NCI-H2107 treated with DMSO at 0.1 percent for 48 hours (cell line): ENCODE results near the gene OVCA2.

ENCODE experiments used
- DNase-seq: peaks from one replicate; lab custom pipeline; 2025; ENCODE audit not compliant: unreplicated experiment; lab: John Stamatoyannopoulos, UW

OVCA2 gene

DNA sequence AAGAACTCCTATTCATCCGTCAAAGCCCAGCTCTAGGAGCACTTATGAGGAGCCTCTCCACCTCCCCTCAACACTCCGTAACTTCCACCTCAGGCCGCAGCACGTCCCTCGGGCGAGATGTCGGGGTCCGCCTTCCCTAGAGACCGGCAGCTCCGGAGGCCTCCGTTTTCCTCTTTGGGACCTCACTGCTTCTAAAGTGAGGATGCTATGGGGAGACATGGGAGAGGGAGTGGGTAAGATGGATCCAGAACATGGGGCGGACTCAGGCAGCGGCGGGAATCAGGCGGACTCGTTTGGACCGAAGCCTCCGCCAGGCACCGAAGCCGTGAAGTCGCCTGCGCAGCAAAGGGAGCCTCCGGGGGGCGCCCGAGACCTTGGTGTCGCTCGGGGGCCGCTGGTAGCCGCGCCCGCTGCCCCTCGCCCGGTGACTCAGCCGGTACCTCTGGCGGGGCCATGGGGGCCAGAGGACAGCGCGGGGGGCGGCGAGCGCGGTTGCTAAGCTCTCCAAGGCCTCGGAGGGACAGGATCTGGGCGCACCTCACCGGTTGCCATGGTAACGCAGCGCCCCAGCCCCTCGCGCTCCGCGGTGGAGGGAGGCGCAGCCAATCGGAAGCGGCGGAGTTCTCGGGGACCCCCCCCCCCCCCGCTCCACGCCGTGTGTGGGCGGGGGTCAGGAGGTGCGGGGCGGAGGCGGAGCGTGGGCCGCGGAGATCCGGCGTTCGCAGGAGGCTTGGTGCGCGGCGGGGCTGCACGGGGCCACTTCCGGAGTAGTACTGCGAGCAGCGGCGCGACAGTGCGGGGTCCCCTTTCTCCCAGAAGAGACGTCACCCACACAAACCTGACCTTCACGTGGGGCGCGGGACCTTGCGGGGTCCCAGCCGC, 11.8 kb downstream of the OVCA2 start:
- DNase-seq = peak; percentile 3

DNA sequence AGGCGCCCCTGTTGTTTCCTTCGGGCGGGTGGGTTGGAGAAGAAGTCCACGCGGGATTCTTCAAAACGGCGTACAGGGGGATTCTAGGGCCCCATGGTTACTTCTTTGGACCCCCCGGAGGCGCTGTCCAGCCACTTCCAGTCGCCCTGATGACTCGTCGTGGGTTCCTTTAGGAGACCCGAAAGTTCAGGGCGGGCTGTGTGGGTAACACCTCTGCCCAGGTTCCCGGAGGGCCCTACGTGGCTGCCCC, 12.4 kb downstream of the OVCA2 start:
- no peak for DNase-seq

DNA sequence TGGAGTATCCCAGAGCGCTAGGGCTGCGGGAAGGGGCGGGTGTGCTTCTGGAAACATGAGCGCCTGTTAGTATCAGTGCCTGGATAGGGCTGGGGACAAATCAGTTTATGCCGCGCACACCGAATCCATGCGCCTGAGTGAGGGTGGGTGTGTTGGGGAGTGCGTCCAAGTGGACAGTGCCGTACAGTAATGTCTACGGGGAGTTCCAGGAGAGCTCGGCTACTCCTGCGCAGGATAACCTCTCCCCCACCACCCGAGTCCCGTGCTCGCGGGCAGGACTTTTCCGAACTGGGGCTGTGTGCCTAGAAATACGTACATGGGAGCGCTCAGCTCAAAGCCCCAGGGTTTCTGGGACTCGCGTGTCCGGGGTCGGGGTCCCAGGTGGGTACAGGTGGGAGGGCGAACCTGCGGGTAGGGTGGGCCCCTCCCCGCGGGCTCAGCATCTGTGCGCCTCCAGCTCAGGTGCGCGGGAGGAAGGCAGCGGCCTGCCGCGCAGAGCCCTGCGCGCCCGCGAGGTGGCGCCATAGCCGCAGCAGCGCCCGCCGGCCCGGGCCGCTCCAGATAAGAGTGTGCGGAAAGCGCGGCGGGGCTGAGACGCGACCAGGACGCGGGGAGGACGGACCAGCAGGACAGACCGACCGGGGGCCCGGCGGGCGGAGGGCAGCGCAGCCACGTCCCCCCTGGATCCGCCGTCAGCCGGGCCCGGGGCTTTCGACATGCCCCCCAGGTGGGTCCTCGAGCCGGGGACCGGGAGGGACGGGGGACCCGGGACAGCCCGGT, 12.9 kb downstream of the OVCA2 start, which contains the start of gene HIC1:
HIC1 (plus strand) TSS at position 592 of the 780 bp plus-strand sequence. CDS start 1,588 bp downstream, outside the sequence.
- DNase-seq = peak; percentile 11

DNA sequence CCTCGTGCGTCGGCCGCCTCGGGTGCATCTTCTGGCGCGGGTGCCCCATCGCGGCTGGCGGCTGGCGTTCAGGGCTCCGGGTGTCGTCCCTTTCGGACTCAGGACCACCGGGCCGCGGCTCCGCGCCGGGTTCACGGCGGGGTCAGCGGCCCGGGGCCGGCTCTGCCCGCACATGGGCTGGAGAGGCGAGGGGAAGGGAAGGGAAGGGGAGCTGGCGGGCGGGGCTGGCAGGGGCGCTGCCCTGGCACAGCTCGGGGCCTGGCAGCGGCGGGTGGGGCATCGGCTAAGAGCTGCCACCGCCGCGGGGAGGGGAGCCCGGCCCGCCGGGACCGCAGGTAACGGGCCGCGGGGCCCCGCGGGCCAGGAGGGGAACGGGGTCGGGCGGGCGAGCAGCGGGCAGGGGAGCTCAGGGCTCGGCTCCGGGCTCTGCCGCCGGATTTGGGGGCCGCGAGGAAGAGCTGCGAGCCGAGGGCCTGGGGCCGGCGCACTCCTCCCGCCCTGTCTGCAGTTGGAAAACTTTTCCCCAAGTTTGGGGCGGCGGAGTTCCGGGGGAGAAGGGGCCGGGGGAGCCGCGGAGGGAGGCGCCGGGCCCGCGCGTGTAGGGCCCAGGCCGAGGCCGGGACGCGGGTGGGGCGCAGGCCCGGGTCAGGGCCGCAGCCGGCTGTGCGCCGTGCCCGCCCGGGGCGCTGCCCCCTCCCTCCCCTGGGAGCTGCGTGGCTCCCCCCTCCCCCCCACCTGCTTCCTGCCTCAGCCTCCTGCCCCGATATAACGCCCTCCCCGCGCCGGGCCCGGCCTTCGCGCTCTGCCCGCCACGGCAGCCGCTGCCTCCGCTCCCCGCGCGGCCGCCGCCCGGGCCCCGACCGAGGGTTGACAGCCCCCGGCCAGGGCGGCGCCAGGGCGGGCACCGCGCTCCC, 13.7 kb downstream of the OVCA2 start:
- DNase-seq = no peak

DNA sequence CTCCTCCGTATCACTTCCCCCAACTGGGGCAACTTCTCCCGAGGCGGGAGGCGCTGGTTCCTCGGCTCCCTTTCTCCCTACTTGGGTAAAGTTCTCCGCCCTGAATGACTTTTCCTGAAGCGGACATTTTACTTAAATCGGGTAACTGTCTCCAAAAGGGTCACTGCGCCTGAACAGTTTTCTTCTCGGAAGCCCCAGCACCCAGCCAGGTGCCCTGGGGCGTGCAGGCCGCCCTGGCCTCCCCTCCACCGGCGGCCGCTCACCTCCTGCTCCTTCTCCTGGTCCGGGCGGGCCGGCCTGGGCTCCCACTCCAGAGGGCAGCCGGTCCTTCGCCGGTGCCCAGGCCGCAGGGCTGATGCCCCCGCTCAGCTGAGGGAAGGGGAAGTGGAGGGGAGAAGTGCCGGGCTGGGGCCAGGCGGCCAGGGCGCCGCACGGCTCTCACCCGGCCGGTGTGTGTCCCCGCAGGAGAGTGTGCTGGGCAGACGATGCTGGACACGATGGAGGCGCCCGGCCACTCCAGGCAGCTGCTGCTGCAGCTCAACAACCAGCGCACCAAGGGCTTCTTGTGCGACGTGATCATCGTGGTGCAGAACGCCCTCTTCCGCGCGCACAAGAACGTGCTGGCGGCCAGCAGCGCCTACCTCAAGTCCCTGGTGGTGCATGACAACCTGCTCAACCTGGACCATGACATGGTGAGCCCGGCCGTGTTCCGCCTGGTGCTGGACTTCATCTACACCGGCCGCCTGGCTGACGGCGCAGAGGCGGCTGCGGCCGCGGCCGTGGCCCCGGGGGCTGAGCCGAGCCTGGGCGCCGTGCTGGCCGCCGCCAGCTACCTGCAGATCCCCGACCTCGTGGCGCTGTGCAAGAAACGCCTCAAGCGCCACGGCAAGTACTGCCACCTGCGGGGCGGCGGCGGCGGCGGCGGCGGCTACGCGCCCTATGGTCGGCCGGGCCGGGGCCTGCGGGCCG, 14.7 kb downstream of the OVCA2 start:
- DNase-seq = no peak

DNA sequence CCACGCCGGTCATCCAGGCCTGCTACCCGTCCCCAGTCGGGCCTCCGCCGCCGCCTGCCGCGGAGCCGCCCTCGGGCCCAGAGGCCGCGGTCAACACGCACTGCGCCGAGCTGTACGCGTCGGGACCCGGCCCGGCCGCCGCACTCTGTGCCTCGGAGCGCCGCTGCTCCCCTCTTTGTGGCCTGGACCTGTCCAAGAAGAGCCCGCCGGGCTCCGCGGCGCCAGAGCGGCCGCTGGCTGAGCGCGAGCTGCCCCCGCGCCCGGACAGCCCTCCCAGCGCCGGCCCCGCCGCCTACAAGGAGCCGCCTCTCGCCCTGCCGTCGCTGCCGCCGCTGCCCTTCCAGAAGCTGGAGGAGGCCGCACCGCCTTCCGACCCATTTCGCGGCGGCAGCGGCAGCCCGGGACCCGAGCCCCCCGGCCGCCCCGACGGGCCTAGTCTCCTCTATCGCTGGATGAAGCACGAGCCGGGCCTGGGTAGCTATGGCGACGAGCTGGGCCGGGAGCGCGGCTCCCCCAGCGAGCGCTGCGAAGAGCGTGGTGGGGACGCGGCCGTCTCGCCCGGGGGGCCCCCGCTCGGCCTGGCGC, 15.4 kb downstream of the OVCA2 start:
- no peak for DNase-seq

DNA sequence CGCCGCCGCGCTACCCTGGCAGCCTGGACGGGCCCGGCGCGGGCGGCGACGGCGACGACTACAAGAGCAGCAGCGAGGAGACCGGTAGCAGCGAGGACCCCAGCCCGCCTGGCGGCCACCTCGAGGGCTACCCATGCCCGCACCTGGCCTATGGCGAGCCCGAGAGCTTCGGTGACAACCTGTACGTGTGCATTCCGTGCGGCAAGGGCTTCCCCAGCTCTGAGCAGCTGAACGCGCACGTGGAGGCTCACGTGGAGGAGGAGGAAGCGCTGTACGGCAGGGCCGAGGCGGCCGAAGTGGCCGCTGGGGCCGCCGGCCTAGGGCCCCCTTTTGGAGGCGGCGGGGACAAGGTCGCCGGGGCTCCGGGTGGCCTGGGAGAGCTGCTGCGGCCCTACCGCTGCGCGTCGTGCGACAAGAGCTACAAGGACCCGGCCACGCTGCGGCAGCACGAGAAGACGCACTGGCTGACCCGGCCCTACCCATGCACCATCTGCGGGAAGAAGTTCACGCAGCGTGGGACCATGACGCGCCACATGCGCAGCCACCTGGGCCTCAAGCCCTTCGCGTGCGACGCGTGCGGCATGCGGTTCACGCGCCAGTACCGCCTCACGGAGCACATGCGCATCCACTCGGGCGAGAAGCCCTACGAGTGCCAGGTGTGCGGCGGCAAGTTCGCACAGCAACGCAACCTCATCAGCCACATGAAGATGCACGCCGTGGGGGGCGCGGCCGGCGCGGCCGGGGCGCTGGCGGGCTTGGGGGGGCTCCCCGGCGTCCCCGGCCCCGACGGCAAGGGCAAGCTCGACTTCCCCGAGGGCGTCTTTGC, 16.2 kb downstream of the OVCA2 start:
- DNase-seq = no peak

DNA sequence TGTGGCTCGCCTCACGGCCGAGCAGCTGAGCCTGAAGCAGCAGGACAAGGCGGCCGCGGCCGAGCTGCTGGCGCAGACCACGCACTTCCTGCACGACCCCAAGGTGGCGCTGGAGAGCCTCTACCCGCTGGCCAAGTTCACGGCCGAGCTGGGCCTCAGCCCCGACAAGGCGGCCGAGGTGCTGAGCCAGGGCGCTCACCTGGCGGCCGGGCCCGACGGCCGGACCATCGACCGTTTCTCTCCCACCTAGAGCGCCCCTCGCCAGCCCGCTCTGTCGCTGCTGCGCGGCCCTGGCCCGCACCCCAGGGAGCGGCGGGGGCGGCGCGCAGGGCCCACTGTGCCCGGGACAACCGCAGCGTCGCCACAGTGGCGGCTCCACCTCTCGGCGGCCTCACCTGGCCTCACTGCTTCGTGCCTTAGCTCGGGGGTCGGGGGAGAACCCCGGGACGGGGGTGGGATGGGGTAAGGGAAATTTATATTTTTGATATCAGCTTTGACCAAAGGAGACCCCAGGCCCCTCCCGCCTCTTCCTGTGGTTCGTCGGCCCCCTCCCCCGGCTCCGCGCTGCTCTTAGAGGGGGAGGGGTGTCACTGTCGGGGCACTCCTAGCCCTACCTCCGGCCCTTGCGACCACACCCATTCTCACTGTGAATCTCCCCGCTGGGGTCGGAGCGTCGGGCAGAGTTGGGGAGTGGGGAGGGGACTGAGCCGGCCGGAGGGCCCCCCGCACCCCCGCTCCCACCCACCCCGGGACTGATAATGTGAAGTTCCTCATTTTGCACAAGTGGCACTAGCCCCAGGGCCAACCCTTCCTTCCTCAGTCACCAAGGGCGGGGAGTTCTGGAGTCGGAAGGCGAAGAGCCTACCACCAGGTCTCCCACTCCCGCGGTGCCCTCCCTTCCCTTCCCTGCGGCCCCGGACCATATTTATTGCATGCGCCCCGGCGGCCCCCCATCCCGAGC, 17.0 kb downstream of the OVCA2 start:
- no peak for DNase-seq

DNA sequence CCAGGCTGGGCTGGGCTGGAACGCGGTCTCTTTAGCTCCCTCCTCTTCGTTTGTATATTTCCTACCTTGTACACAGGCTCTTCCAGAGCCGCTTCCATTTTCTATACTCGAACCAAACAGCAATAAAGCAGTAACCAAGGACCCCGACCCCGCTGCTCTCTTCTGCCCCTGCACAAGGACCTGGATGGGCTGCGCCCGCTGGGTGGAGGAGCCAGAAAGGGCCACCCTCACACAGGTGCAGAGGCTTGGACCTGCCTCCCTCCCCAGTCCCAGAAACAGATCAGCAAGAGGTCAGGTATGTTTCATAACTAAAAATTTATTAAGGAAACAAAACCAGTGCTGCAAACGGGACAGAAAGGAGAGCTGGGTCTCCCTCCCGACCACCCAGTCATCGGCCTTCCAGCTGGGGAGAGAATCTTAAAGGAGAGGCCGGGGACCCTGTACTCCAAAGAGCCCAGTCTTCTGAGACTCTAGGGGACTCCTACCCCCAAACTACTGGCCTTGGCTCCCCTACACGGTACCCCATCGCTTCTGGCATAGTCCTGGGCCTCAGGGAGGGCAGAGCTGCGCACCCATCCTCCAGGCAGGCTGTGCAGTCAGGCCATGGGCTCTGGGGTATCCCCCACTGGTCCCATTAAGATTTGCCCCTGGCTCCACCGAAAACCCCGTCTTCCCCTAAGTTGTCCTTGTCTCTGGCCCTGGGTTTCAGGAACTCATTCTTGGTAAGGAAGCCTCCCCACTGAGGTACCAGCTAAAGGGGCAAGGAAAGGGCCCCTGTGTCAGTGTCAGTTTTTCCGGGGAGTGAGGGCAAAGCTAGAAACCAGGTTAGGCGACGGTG, 17.9 kb downstream of the OVCA2 start:
- DNase-seq = no peak

DNA sequence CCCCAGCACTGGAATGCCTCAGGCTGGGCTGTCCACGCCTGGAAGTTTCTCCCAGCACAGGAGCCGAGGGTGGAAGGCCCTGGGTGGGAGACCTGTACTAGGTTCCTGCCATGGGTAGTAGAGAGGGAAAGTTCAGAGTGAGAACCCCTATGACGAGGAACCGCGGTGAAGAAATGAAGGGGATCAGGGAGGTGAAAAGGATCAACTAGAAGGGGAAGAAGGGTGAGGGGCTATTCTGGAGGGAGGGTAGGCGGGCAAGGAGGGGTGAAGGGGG, 18.5 kb downstream of the OVCA2 start:
- no peak for DNase-seq

DNA sequence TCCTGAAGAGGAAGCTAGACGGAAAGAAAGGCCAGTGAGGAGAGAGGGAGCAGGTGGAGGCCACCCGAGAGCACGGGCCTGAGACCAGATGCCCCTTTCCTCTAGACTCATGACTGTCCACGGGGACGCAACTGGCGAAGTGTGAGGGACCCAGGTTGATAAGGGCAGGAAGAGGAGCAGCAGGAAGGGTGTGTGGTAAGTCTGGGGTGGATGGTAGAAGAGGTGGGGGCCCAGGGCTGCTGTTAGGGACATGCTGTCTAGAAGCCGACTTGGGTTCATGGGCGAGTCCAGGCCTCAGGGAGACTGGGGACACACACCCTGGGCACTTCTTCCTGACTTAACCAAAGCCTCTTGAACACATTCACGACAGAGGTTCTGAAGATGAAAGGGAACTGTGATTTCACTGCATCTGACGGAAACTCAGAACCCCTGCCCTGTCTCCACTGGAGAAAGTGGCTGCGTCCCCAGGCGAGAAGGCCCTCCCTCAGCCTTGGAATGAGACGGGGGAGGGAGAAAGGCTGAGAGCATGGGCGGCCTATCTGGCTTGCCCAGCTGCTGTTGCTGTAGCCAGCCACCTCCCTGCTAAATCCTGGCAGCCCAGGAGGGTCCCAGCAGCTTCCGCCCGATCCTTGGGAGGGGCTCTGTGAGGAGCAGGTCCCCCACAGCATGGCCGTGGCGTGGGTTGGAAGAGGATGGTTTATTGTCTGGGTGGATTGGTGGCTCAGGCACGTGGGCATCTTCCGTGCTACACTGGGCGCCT, 19.0 kb downstream of the OVCA2 start:
- DNase-seq = no peak

DNA sequence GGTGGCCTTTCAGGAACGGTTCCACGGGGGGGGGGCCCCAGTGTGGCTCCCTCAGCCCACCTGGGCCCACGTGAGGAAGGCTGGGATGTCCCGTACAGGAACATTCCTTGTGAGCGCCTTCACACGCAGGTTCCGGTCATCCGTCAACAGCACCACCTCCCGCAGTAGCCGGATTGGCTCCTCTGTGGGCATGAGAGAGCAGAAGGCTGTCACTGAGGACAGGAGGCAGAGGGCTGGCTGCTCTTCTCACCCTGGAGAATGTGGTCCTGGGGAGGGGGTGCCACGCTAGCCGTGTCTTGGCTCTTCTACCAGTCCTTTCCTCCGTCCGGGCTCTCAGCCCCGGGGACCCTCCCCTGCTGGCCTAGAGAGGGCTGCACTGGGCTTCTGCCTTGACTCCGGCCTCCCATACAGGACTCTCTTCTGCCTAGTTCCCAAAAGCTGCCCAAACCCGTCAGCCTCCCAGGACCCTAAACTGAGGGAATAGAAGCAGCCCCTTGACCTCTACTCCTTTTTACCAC, 19.7 kb downstream of the OVCA2 start:
- DNase-seq = no peak

DNA sequence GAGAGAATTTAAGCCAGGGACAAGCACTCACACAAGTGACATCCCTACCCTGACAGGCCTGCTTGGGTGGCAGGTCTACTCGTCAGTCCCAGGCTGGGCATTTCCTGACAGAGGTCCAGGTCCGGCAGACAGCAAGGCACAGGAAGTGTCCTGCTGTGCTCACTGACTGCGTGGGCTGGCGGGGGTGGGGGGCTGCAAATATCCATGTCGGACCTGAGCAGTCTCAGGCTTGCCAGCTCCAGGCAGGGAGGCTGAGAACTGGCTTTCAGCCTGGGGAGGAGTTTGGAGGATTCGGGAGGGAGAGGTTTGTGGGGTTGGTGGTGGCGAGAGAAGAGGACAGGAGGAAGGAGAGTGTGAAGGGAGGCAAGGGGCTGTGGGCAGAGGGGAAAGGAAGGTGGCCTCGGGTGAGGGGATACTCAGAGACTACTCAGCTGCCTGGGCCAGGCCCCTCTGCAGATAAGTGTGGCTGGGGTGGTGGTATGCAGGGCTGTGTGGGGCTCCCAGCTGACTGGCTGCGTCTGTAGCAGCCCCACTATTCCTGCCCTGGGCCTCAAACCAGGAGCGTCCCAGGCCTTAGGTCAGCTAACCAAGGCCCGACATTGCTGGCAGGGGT, 20.9 kb downstream of the OVCA2 start:
- DNase-seq = no peak

DNA sequence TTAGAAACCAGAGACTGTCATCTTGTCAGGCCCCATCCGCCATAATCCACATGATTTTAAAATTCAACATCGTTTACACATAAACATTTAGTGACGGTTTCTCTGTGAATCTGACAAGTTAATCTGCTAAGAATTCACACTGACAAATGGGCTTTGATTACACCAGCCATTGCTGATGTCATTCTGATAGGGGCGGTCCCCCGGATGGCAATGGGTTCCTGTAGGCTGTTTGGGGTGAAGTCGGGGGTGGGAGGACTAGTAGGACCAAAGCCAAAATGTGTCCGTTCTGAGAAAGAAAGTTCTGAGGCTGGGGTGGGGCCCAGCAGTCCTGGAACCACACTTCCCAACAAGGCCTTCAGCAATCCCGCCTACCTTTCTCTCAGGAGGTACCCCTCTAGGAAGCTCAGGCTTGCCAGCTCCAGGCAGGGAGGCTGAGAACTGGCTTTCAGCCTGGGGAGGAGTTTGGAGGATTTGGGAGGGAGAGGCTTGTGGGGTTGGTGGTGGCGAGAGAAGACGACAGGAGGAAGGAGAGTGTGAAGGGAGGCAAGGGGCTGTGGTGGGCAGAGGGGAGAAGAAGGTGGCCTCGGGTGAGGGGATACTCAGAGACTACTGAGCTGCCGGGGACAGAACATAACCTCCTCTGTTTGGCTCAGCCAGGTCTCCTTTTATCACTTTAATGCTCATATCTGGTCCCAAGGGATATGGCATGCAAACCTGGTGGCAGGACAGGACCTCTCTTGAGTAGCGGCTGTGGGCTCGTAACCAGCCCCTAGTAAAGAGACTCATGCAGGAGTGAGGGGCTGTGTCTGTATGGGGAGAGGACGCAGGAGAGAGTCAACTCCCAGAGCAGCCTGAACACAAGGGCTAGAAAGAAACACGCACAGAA, 21.7 kb downstream of the OVCA2 start:
- DNase-seq = no peak

DNA sequence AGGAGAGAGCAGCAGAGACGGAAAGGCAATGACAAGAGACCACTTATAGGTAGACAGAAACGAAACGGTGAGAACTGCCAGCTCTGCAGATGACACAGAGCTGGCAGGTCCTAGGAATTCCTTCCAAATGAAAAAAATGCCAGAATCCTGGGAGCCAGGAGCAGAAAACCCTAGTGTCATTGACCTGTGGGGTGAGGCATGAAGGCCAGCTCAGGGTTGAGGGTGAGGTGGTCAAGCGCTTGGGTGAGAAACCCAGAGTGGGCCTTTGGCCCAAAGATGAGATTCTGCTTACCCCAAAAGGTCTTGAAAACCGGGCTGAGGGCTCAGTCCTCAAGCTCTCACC, 22.3 kb downstream of the OVCA2 start:
- DNase-seq = no peak
